HG03025 (cell line): ENCODE results near the gene ZNF91.
"Not testable (repeated sequence)": the region's sequence is repeated elsewhere in the genome, so short reads cannot be mapped to it uniquely, and the experiment has no call there.

ENCODE experiments used
- ATAC-seq: cut with Tn5 transposase; IDR thresholded peaks from one replicate; pipeline ENCODE4 v1.9.1; 2021; ENCODE audit warnings: mild to moderate bottlenecking, moderate library complexity; ENCODE audit not compliant: unreplicated experiment, low FRiP score

The ZNF91 gene

GRCh38 chr19:23395041-23395721 lies at the start of gene ZNF91:
ZNF91 (minus strand) TSS chr19:23395471; CDS start chr19:23395354, 117 bp downstream.
- ATAC-seq, result peak; percentile 96

- ATAC-seq, result no peak
Observed at GRCh38 chr19:23440791-23441190, 45.5 kb upstream of the ZNF91 start.

GRCh38 chr19:23440207-23440606 lies 44.9 kb upstream of the ZNF91 start:
- no peak for ATAC-seq

- no peak for ATAC-seq
Observed at GRCh38 chr19:23439623-23440022, 44.4 kb upstream of the ZNF91 start.

GRCh38 chr19:23437901-23438300 lies 42.6 kb upstream of the ZNF91 start:
- ATAC-seq, result no peak

GRCh38 chr19:23436944-23437343 lies 41.7 kb upstream of the ZNF91 start:
- ATAC-seq, result no peak

- no peak for ATAC-seq
Observed at GRCh38 chr19:23436318-23436717, 41.0 kb upstream of the ZNF91 start.

GRCh38 chr19:23420824-23421223 lies 25.6 kb upstream of the ZNF91 start:
- ATAC-seq, result no peak

- not testable (repeated sequence) for ATAC-seq
Observed at GRCh38 chr19:23419261-23419660, 24.0 kb upstream of the ZNF91 start.

GRCh38 chr19:23415561-23416191 lies 20.4 kb upstream of the ZNF91 start:
- ATAC-seq, result no peak

GRCh38 chr19:23415034-23415433 lies 19.8 kb upstream of the ZNF91 start:
- ATAC-seq, result no peak

- no peak for ATAC-seq
Observed at GRCh38 chr19:23410155-23410554, 14.9 kb upstream of the ZNF91 start.

GRCh38 chr19:23409392-23410048 lies 14.2 kb upstream of the ZNF91 start:
- no peak for ATAC-seq

- ATAC-seq, result no peak
Observed at GRCh38 chr19:23407616-23408133, 12.4 kb upstream of the ZNF91 start.

- ATAC-seq, result no peak
Observed at GRCh38 chr19:23406721-23407120, 11.4 kb upstream of the ZNF91 start.

GRCh38 chr19:23406091-23406490 lies 10.8 kb upstream of the ZNF91 start:
- no peak for ATAC-seq

- no peak for ATAC-seq
Observed at GRCh38 chr19:23404676-23405075, 9.4 kb upstream of the ZNF91 start.

GRCh38 chr19:23403581-23404324 lies 8.5 kb upstream of the ZNF91 start:
- ATAC-seq, result no peak

- ATAC-seq, result no peak
Observed at GRCh38 chr19:23403052-23403451, 7.8 kb upstream of the ZNF91 start.

GRCh38 chr19:23402388-23402787 lies 7.1 kb upstream of the ZNF91 start:
- ATAC-seq, result no peak

- no peak for ATAC-seq
Observed at GRCh38 chr19:23401086-23401610, 5.9 kb upstream of the ZNF91 start.
